VCaP (cell line): Measurements from ENCODE around the gene RPL39.
"Not testable (repeated sequence)": the region's sequence is repeated elsewhere in the genome, so short reads cannot be mapped to it uniquely, and the experiment has no call there.

ENCODE experiments used
- H3K27ac ChIP-seq: fragments of 450-650 bp; 2 replicates; pipeline ENCODE4 v1.5.1; 2017
- CTCF ChIP-seq: fragments of 450-650 bp; conservative IDR thresholded peaks from 2 replicates; pipeline ENCODE4 v1.5.1; 2017; ENCODE audit warnings: mild to moderate bottlenecking, moderate library complexity

Gene RPL39

GRCh38 chrX:119791437-119792231, at the start of gene RPL39:
Gene RPL39, minus strand, starts transcription at chrX:119791630. Its CDS starts 54 bp downstream, at chrX:119791576.
- peak within 1 kb of the TSS; percentile 69 for H3K27ac ChIP-seq
- no peak for TF ChIP-seq CTCF

GRCh38 chrX:119833905-119834304, 42.5 kb upstream of the RPL39 start:
- H3K27ac ChIP-seq: no peak overlapping the region
- TF ChIP-seq CTCF: no peak

- H3K27ac ChIP-seq: no peak overlapping the region
- TF ChIP-seq CTCF: no peak
These were observed 37.0 kb upstream of the RPL39 start for GRCh38 chrX:119828446-119828845.

GRCh38 chrX:119826399-119826959, 35.0 kb upstream of the RPL39 start:
- TF ChIP-seq CTCF: no peak
- no peak overlapping the region for H3K27ac ChIP-seq

- not testable (repeated sequence) for H3K27ac ChIP-seq
These were observed 32.8 kb upstream of the RPL39 start for GRCh38 chrX:119824221-119824620.

- H3K27ac ChIP-seq: not testable (repeated sequence)
These were observed 30.3 kb upstream of the RPL39 start for GRCh38 chrX:119821703-119822102.

- no peak for TF ChIP-seq CTCF
- no peak overlapping the region for H3K27ac ChIP-seq
These were observed 25.8 kb upstream of the RPL39 start for GRCh38 chrX:119817130-119817690.

- no peak overlapping the region for H3K27ac ChIP-seq
- no peak for TF ChIP-seq CTCF
These were observed 24.9 kb upstream of the RPL39 start for GRCh38 chrX:119816300-119816699.
